Frontal cortex (tissue), 4 donors: Measurements from ENCODE around the gene EIF5. TPM values are rescaled to one million over a fixed set of nuclear protein-coding genes. Genes with fewer than 3 reads are reported as not detected.
A peak's percentile ranks its signal among the peaks of the same experiment; 100 is the strongest.

Experiments used
- DNase-seq, 2 donors: peaks; one replicate each; pipeline ENCODE4 v3.0.0; 2012; ENCODE audit warnings: low spot score in 2 of 2
- FAIRE-seq: peaks from 2 replicates; lab custom pipeline; 2012; peaks lifted over from hg19 to GRCh38; lab: Jason Lieb, UNC
- total RNA-seq: library from RNA; depleted of rRNA; stranded (reverse); fragments of >200 nt; gene quantifications from one replicate; pipeline ENCODE4 v1.2.3, GENCODE V29; 2014
- donor health status: control.
- donor health status: control.
- donor health status: control.

EIF5 gene
- total RNA-seq, 1 donor from 2014 or later = 129 TPM

GRCh38 chr14:103332143-103332919, 1.7 kb upstream of the EIF5 start:
- no peak for DNase-seq

GRCh38 chr14:103334644-103335622, 896 bp downstream of the EIF5 start:
- DNase-seq = peak; percentile 81 to 90
- no peak for FAIRE-seq

More at GRCh38 chr14:103332143-103332919, 1.7 kb upstream of the EIF5 start:
- FAIRE-seq = no peak

GRCh38 chr14:103336191-103336590, 2.2 kb downstream of the EIF5 start:
- DNase-seq (no peak), FAIRE-seq (no peak)

- DNase-seq = no peak
- FAIRE-seq = no peak
These were observed 3.8 kb downstream of the EIF5 start for GRCh38 chr14:103337794-103338193.

- no peak for DNase-seq
- no peak for FAIRE-seq
These were observed 5.5 kb downstream of the EIF5 start for GRCh38 chr14:103339561-103339960.

GRCh38 chr14:103340480-103341212, 6.6 kb downstream of the EIF5 start:
- no peak for FAIRE-seq
- no peak for DNase-seq

- FAIRE-seq = no peak
- no peak for DNase-seq
These were observed 7.5 kb downstream of the EIF5 start for GRCh38 chr14:103341250-103342129.

GRCh38 chr14:103343164-103343879, 9.3 kb downstream of the EIF5 start:
- no peak for DNase-seq
- FAIRE-seq = no peak

GRCh38 chr14:103343905-103344797, 10.1 kb downstream of the EIF5 start:
- DNase-seq (no peak), FAIRE-seq (no peak)

GRCh38 chr14:103346286-103346685, 12.2 kb downstream of the EIF5 start:
- DNase-seq = no peak
- no peak for FAIRE-seq

GRCh38 chr14:103347091-103347815, 13.2 kb downstream of the EIF5 start:
- DNase-seq (no peak), FAIRE-seq (no peak)

- DNase-seq = no peak
- no peak for FAIRE-seq
These were observed 14.1 kb downstream of the EIF5 start for GRCh38 chr14:103348154-103348553.

- no peak for FAIRE-seq
- DNase-seq = no peak
These were observed 15.9 kb downstream of the EIF5 start for GRCh38 chr14:103349982-103350381.

- FAIRE-seq (no peak), DNase-seq (no peak)
These were observed 19.3 kb downstream of the EIF5 start for GRCh38 chr14:103353362-103353761.

GRCh38 chr14:103354141-103354540, 20.1 kb downstream of the EIF5 start:
- no peak for DNase-seq
- FAIRE-seq = no peak

GRCh38 chr14:103356024-103356682, 22.1 kb downstream of the EIF5 start:
- no peak for DNase-seq
- FAIRE-seq = no peak
